C4-2B (cell line): ENCODE measurements around the gene ZFR.
"Not testable (repeated sequence)": the region's sequence is repeated elsewhere in the genome, so short reads cannot be mapped to it uniquely, and the experiment has no call there.

Source experiments
- CTCF ChIP-seq: fragments of 450-650 bp; conservative IDR thresholded peaks from 2 replicates; pipeline ENCODE4 v1.5.1; 2017; ENCODE audit warnings: mild to moderate bottlenecking
- ZFX ChIP-seq: fragments of 450-650 bp; IDR thresholded peaks from 2 replicates; pipeline ENCODE4 v1.6.1; 2017

GRCh38 chr5:32452316-32452715, 7.8 kb upstream of the ZFR start:
- not testable (repeated sequence) for TF ChIP-seq CTCF, ZFX
